Breast epithelium (tissue), 4 donors: ENCODE data around the gene MCU. TPM values are rescaled to one million over a fixed set of nuclear protein-coding genes. Genes with fewer than 3 reads are reported as not detected.

Source experiments
- DNase-seq, 2 donors: peaks; one replicate each; pipeline ENCODE4 v3.0.0-alpha.2; 2019; ENCODE audit warnings: low spot score in 2 of 2
- H3K27ac ChIP-seq, 2 donors: fragments of 200-600 bp; sonication (generic) in 1 of 2; one replicate each; pipeline ENCODE4 v1.5.1; 2016 to 2019; ENCODE audit warnings: mild to moderate bottlenecking in 1 of 2
- H3K27me3 ChIP-seq, 2 donors: fragments of 200-600 bp; sonication (generic) in 1 of 2; one replicate each; pipeline versions ENCODE4 v1.5.1 to v1.6.0; 2017 to 2019; ENCODE audit warnings: control low read depth in 1 of 2, mild to moderate bottlenecking in 1 of 2
- H3K36me3 ChIP-seq: fragments of 200-600 bp; one replicate; pipeline ENCODE4 v1.5.1; 2019
- H3K4me1 ChIP-seq, 2 donors: fragments of 200-600 bp; sonication (generic); one replicate each; pipeline ENCODE4 v1.5.1; 2016 to 2019; ENCODE audit warnings: control low read depth in 1 of 2
- H3K4me3 ChIP-seq, 3 donors: fragments of 200-600 bp; sonication (generic); 1 replicate in 2 of 3; 2 replicates in 1 of 3; pipeline ENCODE4 v1.5.1; 2016 to 2019; ENCODE audit warnings: mild to moderate bottlenecking in 3 of 3, moderate library complexity in 2 of 3
- H3K9me3 ChIP-seq, 2 donors: fragments of 200-600 bp; sonication (generic) in 1 of 2; one replicate each; pipeline ENCODE4 v1.5.1; 2016 to 2019; ENCODE audit warnings: control low read depth in 1 of 2
- POLR2A ChIP-seq: fragments of 450-650 bp; IDR thresholded peaks from one replicate; pipeline ENCODE4 v1.6.1; 2016; ENCODE audit warnings: antibody characterized with exemption, mild to moderate bottlenecking, moderate library complexity
- POLR2AphosphoS5 ChIP-seq, 3 donors: sonication (generic); formaldehyde crosslinking; IDR thresholded peaks; one replicate each; pipeline ENCODE4 v1.6.1; 2017; ENCODE audit warnings: antibody characterized with exemption in 3 of 3
- intact Hi-C: fragments of 100-400 bp; cut with DNase I; formaldehyde crosslinking; loops from one replicate; pipeline ENCODE4 v1.15.1; 2023; ENCODE audit warnings: low total_unique reads
- total RNA-seq, 3 donors: library from RNA; depleted of rRNA; stranded (reverse); fragments of >200 nt; gene quantifications; one replicate each; pipeline ENCODE4 v1.1.0, GENCODE V29; 2016
- TF ChIP-seq, protein P1 (sequence below), 3 donors: fragments of 450-650 bp; IDR thresholded peaks; one replicate each; pipeline ENCODE4 v1.5.1; 2016 to 2017; ENCODE audit warnings: antibody characterized with exemption in 3 of 3, mild to moderate bottlenecking in 3 of 3, moderate library complexity in 3 of 3

Gene MCU
- total RNA-seq, 3 donors from 2014 or later: 11.7 to 27.4 (median 20.6) TPM

DNA sequence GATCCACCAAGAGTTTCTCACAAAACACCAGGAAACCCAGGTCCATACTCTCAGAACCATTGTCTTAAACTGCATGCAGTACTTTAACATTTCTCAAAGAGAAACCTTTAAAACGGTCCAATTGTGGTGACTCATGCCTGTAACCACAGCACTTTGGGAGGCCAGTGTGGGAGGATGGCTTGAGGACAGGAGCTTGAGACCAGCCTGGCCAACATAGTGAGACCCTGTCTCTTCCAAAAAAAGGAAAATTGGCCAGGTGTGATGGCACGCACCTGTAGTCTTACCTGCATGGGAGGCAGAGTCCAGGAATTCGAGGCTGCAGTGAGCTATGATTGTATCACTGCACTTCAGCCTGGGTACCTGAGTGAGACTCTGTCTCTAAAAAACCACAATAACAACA lies 104.1 kb downstream of the MCU start:
- Histone ChIP-seq H3K36me3 (no peaks in the 10 kb centered on the region), H3K27ac (no peak overlapping the region), H3K9me3 (no peaks in the 10 kb centered on the region), H3K4me3 (no peak overlapping the region), H3K27me3 (no peaks in the 10 kb centered on the region), H3K4me1 (no peaks in the 10 kb centered on the region)
- TF ChIP-seq, protein P1, sequence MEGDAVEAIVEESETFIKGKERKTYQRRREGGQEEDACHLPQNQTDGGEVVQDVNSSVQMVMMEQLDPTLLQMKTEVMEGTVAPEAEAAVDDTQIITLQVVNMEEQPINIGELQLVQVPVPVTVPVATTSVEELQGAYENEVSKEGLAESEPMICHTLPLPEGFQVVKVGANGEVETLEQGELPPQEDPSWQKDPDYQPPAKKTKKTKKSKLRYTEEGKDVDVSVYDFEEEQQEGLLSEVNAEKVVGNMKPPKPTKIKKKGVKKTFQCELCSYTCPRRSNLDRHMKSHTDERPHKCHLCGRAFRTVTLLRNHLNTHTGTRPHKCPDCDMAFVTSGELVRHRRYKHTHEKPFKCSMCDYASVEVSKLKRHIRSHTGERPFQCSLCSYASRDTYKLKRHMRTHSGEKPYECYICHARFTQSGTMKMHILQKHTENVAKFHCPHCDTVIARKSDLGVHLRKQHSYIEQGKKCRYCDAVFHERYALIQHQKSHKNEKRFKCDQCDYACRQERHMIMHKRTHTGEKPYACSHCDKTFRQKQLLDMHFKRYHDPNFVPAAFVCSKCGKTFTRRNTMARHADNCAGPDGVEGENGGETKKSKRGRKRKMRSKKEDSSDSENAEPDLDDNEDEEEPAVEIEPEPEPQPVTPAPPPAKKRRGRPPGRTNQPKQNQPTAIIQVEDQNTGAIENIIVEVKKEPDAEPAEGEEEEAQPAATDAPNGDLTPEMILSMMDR (IDR thresholded peaks at IDR 0.05): no peak
- no peak for TF ChIP-seq POLR2AphosphoS5 (IDR thresholded peaks at IDR 0.05)
- TF ChIP-seq POLR2A: no peak
- no peak for DNase-seq
- intact Hi-C loops: no loop called here

DNA sequence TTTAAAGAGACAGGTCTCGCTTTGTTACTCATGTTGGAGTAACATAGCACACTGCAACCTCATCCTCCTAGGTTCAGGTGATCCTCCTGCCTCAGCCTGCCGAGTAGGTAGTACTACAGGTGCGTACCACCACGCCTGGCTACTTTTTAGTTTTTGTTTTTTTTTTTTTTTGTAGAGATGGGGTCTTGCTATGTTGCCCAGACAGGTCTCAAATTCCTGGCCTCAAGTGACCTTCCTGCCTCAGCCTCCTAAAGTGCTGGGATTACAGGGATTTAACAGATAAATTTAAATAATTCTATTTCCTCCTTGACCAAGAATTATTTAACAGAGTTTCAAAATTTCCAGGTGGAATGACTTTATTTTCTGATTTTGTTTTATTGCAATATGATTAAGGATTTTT lies 104.6 kb downstream of the MCU start:
- TF ChIP-seq, protein P1 (IDR thresholded peaks at IDR 0.05): no peak
- TF ChIP-seq POLR2A: no peak
- no peak for TF ChIP-seq POLR2AphosphoS5 (IDR thresholded peaks at IDR 0.05)
- intact Hi-C loops: no loop called here
- no peak overlapping the region for H3K4me3 ChIP-seq

DNA sequence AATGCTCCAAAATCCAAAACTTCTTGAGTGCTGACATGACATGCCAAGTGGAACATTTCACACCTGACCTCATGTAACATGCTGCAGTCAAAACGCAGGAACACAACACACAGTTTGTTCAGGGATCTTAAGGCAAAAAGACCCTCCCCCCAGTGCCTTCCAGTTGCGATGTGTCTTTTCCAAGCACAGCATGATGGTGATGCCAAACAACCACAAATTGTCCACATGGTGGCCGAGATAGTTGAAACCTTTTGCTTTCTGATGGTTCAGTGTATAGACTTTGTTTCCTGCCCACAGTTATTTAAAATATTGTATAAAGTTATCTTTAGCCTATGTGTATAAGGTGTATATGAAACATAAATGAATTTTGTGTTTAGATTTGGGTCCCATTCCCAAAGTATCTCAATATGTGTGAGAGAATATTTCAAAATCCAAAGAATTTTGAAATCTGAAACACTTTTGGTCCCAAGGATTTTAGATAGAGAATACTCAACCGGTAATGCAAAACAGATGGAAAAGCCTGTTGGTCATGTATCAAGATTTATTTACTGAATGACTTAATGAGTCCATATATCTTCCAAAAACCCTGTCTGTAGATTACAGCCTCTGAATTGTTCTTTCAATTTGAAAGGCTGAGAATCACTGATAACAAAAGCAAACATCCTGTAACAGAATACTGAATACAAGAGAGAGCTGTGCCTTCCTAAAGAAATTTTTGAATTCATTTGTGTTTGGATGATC lies 108.2 kb downstream of the MCU start:
- Histone ChIP-seq H3K9me3 (no peaks in the 10 kb centered on the region), H3K27me3 (no peaks in the 10 kb centered on the region), H3K36me3 (no peaks in the 10 kb centered on the region), H3K27ac (no peak overlapping the region), H3K4me1 (no peaks in the 10 kb centered on the region), H3K4me3 (no peak overlapping the region)
- TF ChIP-seq, protein P1 (IDR thresholded peaks at IDR 0.05): no peak
- no peak for TF ChIP-seq POLR2AphosphoS5 (IDR thresholded peaks at IDR 0.05)
- TF ChIP-seq POLR2A: no peak
- intact Hi-C loops: no loop called here
- DNase-seq: no peak

More for the DNA sequence above, 104.6 kb downstream of the MCU start:
- Histone ChIP-seq H3K4me1 (no peaks in the 10 kb centered on the region), H3K9me3 (no peaks in the 10 kb centered on the region), H3K36me3 (no peaks in the 10 kb centered on the region), H3K27ac (no peak overlapping the region), H3K27me3 (no peaks in the 10 kb centered on the region)
- DNase-seq: no peak

DNA sequence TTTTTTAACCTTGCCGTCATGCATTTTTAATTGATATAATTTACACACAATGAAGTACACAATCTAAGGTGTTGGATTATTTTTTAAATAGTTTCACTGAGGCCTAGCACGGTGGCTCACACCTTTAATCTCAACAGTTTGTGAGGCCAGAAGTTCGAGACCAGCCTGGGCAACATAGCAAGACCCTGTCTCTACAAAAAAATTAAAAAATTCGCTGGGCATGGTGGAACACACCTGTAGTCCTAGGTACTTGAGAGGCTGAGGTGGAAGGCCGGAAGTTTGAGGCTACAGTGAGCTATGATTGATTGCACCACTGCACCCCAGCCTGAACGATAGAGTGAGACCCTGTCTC lies 108.8 kb downstream of the MCU start:
- H3K27ac ChIP-seq: no peak overlapping the region
- no peaks in the 10 kb centered on the region for H3K36me3 ChIP-seq
- no peaks in the 10 kb centered on the region for H3K9me3 ChIP-seq
- no peaks in the 10 kb centered on the region for H3K4me1 ChIP-seq
- intact Hi-C loops: no loop called here
- no peak overlapping the region for H3K4me3 ChIP-seq
- no peak for DNase-seq
- no peak for TF ChIP-seq POLR2A
- TF ChIP-seq POLR2AphosphoS5 (IDR thresholded peaks at IDR 0.05): no peak
- TF ChIP-seq, protein P1 (IDR thresholded peaks at IDR 0.05): no peak
- H3K27me3 ChIP-seq: no peaks in the 10 kb centered on the region

DNA sequence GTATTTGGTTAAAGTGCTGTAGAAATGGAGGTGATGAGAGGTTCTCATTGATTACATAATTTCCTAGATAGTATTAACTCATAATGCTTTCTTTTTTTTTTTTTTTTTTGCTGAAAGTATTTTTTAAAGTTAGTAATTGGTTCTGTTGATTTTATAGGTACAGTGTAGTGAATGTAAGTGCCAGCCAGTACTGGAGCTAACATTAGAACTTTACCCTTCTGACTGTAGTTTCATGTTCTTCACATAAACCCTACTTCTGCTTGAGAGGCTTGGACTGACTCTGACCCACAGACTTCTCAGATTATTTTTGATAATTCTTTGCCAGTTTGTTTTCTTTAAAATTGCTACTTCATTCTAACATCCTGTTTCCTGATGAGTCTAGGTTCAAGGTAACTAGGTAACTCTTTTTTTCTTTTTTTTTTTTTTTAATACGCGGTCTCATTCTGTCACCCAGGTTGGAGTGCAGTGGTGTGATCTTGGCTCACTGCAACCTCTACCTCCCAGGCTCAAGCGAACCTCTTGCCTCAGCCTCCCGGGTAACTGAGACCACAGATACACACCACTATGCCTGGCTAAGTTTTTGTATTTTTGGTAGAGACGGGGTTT lies 109.4 kb downstream of the MCU start:
- H3K4me1 ChIP-seq: no peaks in the 10 kb centered on the region
- no peaks in the 10 kb centered on the region for H3K27me3 ChIP-seq
- no peaks in the 10 kb centered on the region for H3K36me3 ChIP-seq
- no peak for TF ChIP-seq POLR2AphosphoS5 (IDR thresholded peaks at IDR 0.05)
- TF ChIP-seq, protein P1 (IDR thresholded peaks at IDR 0.05): no peak
- no peak for TF ChIP-seq POLR2A
- H3K9me3 ChIP-seq: no peaks in the 10 kb centered on the region
- H3K27ac ChIP-seq: no peak overlapping the region
- DNase-seq: no peak
- intact Hi-C loops: no loop called here
- H3K4me3 ChIP-seq: no peak overlapping the region
